Cortex of kidney (tissue), 1 donor: Measurements from ENCODE around the gene CACNA1E.

Source experiments
- DNase-seq: peaks from one replicate; lab custom pipeline; 2025; lab: John Stamatoyannopoulos, UW

Gene CACNA1E

GRCh38 chr1:181483285-181484195 lies at the start of gene CACNA1E:
Gene CACNA1E, plus strand, starts transcription at chr1:181483517. Its CDS starts 228 bp downstream, at chr1:181483745.
- no peak for DNase-seq

- no peak for DNase-seq
Measured at GRCh38 chr1:181433931-181434330, 49.4 kb upstream of the CACNA1E start.

GRCh38 chr1:181438013-181438412 lies 45.3 kb upstream of the CACNA1E start:
- no peak for DNase-seq

GRCh38 chr1:181440510-181440909 lies 42.8 kb upstream of the CACNA1E start:
- DNase-seq: no peak

GRCh38 chr1:181442181-181442525 lies 41.2 kb upstream of the CACNA1E start:
- DNase-seq: no peak

GRCh38 chr1:181443231-181443853 lies 40.0 kb upstream of the CACNA1E start:
- DNase-seq: no peak

- no peak for DNase-seq
Measured at GRCh38 chr1:181445436-181445835, 37.9 kb upstream of the CACNA1E start.

- no peak for DNase-seq
Measured at GRCh38 chr1:181448461-181448860, 34.9 kb upstream of the CACNA1E start.

GRCh38 chr1:181451661-181452230 lies 31.6 kb upstream of the CACNA1E start:
- DNase-seq: no peak

GRCh38 chr1:181452746-181453145 lies 30.6 kb upstream of the CACNA1E start:
- DNase-seq: no peak

GRCh38 chr1:181453541-181454201 lies 29.6 kb upstream of the CACNA1E start:
- DNase-seq: no peak

- no peak for DNase-seq
Measured at GRCh38 chr1:181456551-181456950, 26.8 kb upstream of the CACNA1E start.

GRCh38 chr1:181458419-181458818 lies 24.9 kb upstream of the CACNA1E start:
- no peak for DNase-seq

- no peak for DNase-seq
Measured at GRCh38 chr1:181459067-181459466, 24.2 kb upstream of the CACNA1E start.

- no peak for DNase-seq
Measured at GRCh38 chr1:181469829-181470228, 13.5 kb upstream of the CACNA1E start.

- no peak for DNase-seq
Measured at GRCh38 chr1:181475580-181475979, 7.7 kb upstream of the CACNA1E start.

- DNase-seq: no peak
Measured at GRCh38 chr1:181476581-181476980, 6.7 kb upstream of the CACNA1E start.

GRCh38 chr1:181478306-181478705 lies 5.0 kb upstream of the CACNA1E start:
- no peak for DNase-seq

GRCh38 chr1:181479137-181479745 lies 4.1 kb upstream of the CACNA1E start:
- DNase-seq: no peak

- DNase-seq: no peak
Measured at GRCh38 chr1:181482001-181482430, 1.3 kb upstream of the CACNA1E start.

- no peak for DNase-seq
Measured at GRCh38 chr1:181482521-181483284, 614 bp upstream of the CACNA1E start.
